Transverse colon (tissue), 3 donors: ENCODE results near the gene FCHSD2.

ENCODE experiments used
- CTCF ChIP-seq, 5 experiments: fragments of 200-600 bp in 3 of 5; fragments of 450-650 bp in 2 of 5; sonication (generic) in 3 of 5; IDR thresholded peaks; 1 replicate in 2 of 5; 2 replicates in 3 of 5; pipeline ENCODE4 v1.5.1; 2016 to 2017; ENCODE audit warnings: antibody characterized with exemption in 5 of 5, inconsistent platforms in 3 of 5, mild to moderate bottlenecking in 2 of 5, moderate library complexity in 1 of 5
- EP300 ChIP-seq: sonication (generic); formaldehyde crosslinking; IDR thresholded peaks from one replicate; pipeline ENCODE4 v1.6.1; 2017; ENCODE audit warnings: antibody characterized with exemption, low read depth
- POLR2A ChIP-seq: fragments of 450-650 bp; IDR thresholded peaks from one replicate; pipeline ENCODE4 v1.6.1; 2016; ENCODE audit warnings: antibody characterized with exemption, mild to moderate bottlenecking, moderate library complexity

- TF ChIP-seq POLR2A (no peak), EP300 (no peak), CTCF (IDR thresholded peaks at IDR 0.05) (no peak)
Observed at GRCh38 chr11:72988821-72989220, 153.3 kb downstream of the FCHSD2 start.
